Measurements from ENCODE around the gene PARD3.
"Not testable (repeated sequence)": the region's sequence is repeated elsewhere in the genome, so short reads cannot be mapped to it uniquely, and the experiment has no call there.

Gene PARD3

GRCh38 chr10:34751272-34751671, 63.8 kb downstream of the PARD3 start:
- in situ Hi-C loops (cut with HindIII; ENCODE audit: low sequenced_read_pairs), result loop anchor here (5.0 kb wide), 1 partner anchor 84 kb away; no protein-coding TSS in a partner anchor
- TF ChIP-seq CTCF (IDR thresholded peaks at IDR 0.05; ENCODE audit: low read depth, low read length, missing control alignments), result no peak
- no peak overlapping the region for H3K4me3 ChIP-seq (ENCODE audit: low read depth, low read length)
- no peak for DNase-seq (ENCODE audit: low read depth)

- H3K4me3 ChIP-seq (ENCODE audit: low read depth, low read length); DNase-seq (ENCODE audit: low read depth): not testable (repeated sequence)
- in situ Hi-C loops (cut with HindIII; ENCODE audit: low sequenced_read_pairs), result loop anchor here (5.0 kb wide), 1 partner anchor 83 kb away; no protein-coding TSS in a partner anchor
Measured at GRCh38 chr10:34750795-34751194, 64.3 kb downstream of the PARD3 start.

GRCh38 chr10:34748767-34749166, 66.3 kb downstream of the PARD3 start:
- no peak for DNase-seq (ENCODE audit: low read depth)
- no peak for TF ChIP-seq CTCF (IDR thresholded peaks at IDR 0.05; ENCODE audit: low read depth, low read length, missing control alignments)
- no peak overlapping the region for H3K4me3 ChIP-seq (ENCODE audit: low read depth, low read length)
- in situ Hi-C loops (cut with HindIII; ENCODE audit: low sequenced_read_pairs), result no loop called here

GRCh38 chr10:34748357-34748756, 66.7 kb downstream of the PARD3 start:
- in situ Hi-C loops (cut with HindIII; ENCODE audit: low sequenced_read_pairs), result no loop called here
- TF ChIP-seq CTCF (IDR thresholded peaks at IDR 0.05; ENCODE audit: low read depth, low read length, missing control alignments), result no peak
- no peak for DNase-seq (ENCODE audit: low read depth)
- H3K4me3 ChIP-seq (ENCODE audit: low read depth, low read length), result no peak overlapping the region

- TF ChIP-seq CTCF (IDR thresholded peaks at IDR 0.05; ENCODE audit: low read depth, low read length, missing control alignments), result no peak
- in situ Hi-C loops (cut with HindIII; ENCODE audit: low sequenced_read_pairs), result no loop called here
- no peak for DNase-seq (ENCODE audit: low read depth)
- H3K4me3 ChIP-seq (ENCODE audit: low read depth, low read length), result no peak overlapping the region
Measured at GRCh38 chr10:34746094-34746493, 69.0 kb downstream of the PARD3 start.

GRCh38 chr10:34745244-34745643, 69.9 kb downstream of the PARD3 start:
- TF ChIP-seq CTCF (IDR thresholded peaks at IDR 0.05; ENCODE audit: low read depth, low read length, missing control alignments), result no peak
- in situ Hi-C loops (cut with HindIII; ENCODE audit: low sequenced_read_pairs), result no loop called here
- H3K4me3 ChIP-seq (ENCODE audit: low read depth, low read length), result no peak overlapping the region
- DNase-seq (ENCODE audit: low read depth), result no peak

GRCh38 chr10:34744590-34744989, 70.5 kb downstream of the PARD3 start:
- H3K4me3 ChIP-seq (ENCODE audit: low read depth, low read length), result no peak overlapping the region
- TF ChIP-seq CTCF (IDR thresholded peaks at IDR 0.05; ENCODE audit: low read depth, low read length, missing control alignments), result no peak
- DNase-seq (ENCODE audit: low read depth), result no peak
- in situ Hi-C loops (cut with HindIII; ENCODE audit: low sequenced_read_pairs), result no loop called here
